ENCODE data around the gene STX1B.

- TF ChIP-seq, protein P1, sequence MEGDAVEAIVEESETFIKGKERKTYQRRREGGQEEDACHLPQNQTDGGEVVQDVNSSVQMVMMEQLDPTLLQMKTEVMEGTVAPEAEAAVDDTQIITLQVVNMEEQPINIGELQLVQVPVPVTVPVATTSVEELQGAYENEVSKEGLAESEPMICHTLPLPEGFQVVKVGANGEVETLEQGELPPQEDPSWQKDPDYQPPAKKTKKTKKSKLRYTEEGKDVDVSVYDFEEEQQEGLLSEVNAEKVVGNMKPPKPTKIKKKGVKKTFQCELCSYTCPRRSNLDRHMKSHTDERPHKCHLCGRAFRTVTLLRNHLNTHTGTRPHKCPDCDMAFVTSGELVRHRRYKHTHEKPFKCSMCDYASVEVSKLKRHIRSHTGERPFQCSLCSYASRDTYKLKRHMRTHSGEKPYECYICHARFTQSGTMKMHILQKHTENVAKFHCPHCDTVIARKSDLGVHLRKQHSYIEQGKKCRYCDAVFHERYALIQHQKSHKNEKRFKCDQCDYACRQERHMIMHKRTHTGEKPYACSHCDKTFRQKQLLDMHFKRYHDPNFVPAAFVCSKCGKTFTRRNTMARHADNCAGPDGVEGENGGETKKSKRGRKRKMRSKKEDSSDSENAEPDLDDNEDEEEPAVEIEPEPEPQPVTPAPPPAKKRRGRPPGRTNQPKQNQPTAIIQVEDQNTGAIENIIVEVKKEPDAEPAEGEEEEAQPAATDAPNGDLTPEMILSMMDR (optimal IDR thresholded peaks at IDR 0.05 in 1 of 3, IDR thresholded peaks at IDR 0.05 in 1 of 3, conservative IDR thresholded peaks at IDR 0.05 in 1 of 3; ENCODE audit: extremely low read depth in 1 of 3, insufficient read depth in 2 of 3, low read length in 3 of 3): no peak
- TF ChIP-seq EZH2 (IDR thresholded peaks at IDR 0.05; ENCODE audit: low read length): no peak
Observed at GRCh38 chr16:30976486-30976885, 34.0 kb downstream of the STX1B start.
